IMR-90 (cell line): ENCODE measurements around the gene PPIL3. TPM values are rescaled to one million over a fixed set of nuclear protein-coding genes. Genes with fewer than 3 reads are reported as not detected.

Experiments used
- ATAC-seq: fragments of 200-7000 bp; cut with Tn5 transposase; 2 replicates; pipeline ENCODE4 v1.9.1; 2020; ENCODE audit warnings: low read depth, mild to moderate bottlenecking, moderate library complexity
- BruUV-seq: library from RNA; stranded (reverse); fragments of 400-500 nt; replicated peaks from 2 replicates; lab custom pipeline; 2021; lab: Mats Ljungman, UMichigan
- CTCF ChIA-PET: fragments of 300-600 bp; formaldehyde crosslinking; extraction: SDS; loops from one replicate; lab custom pipeline; 2021; ENCODE audit warnings: antibody characterized with exemption; lab: Yijun Ruan, JAX
- POLR2A ChIA-PET: fragments of 300-600 bp; sonication (Branson Sonifier 250); formaldehyde crosslinking; loops from one replicate; lab custom pipeline; 2022; ENCODE audit warnings: antibody characterized with exemption; ENCODE audit not compliant: unreplicated experiment; lab: Charles Lee
- DNase-seq: peaks from one replicate; pipeline ENCODE4 v3.0.0; 2013
- H2AFZ ChIP-seq: replicated peaks from 2 replicates; pipeline ENCODE3; 2013; ENCODE audit warnings: low read length, mild to moderate bottlenecking; ENCODE audit not compliant: poor library complexity
- H2AK5ac ChIP-seq: 2 replicates; pipeline ENCODE4 v1.6.1; 2013; ENCODE audit warnings: low read depth, low read length, inconsistent platforms
- H2AK9ac ChIP-seq: replicated peaks from 2 replicates; pipeline ENCODE3; 2013; ENCODE audit warnings: mild to moderate bottlenecking, low read depth, low read length, moderate library complexity; ENCODE audit not compliant: poor library complexity
- H2BK120ac ChIP-seq: 2 replicates; pipeline ENCODE4 v1.6.1; 2013; ENCODE audit warnings: low read depth, low read length, inconsistent platforms
- H2BK15ac ChIP-seq: 3 replicates; pipeline ENCODE4 v1.6.1; 2013; ENCODE audit warnings: low read depth, low read length, inconsistent platforms
- H2BK20ac ChIP-seq: 2 replicates; pipeline ENCODE4 v1.6.1; 2013; ENCODE audit warnings: low read depth, mild to moderate bottlenecking, inconsistent platforms, low read length, moderate library complexity
- H2BK5ac ChIP-seq: 2 replicates; pipeline ENCODE4 v1.6.1; 2013; ENCODE audit warnings: mild to moderate bottlenecking, low read depth, low read length, inconsistent platforms; ENCODE audit not compliant: poor library complexity, severe bottlenecking
- H3K14ac ChIP-seq: replicated peaks from 2 replicates; pipeline ENCODE4 v1.6.1; 2013; ENCODE audit warnings: low read depth, low read length, inconsistent platforms
- H3K18ac ChIP-seq: 2 replicates; pipeline ENCODE4 v1.6.1; 2013; ENCODE audit warnings: low read depth, low read length, control low read depth
- H3K23ac ChIP-seq: 2 replicates; pipeline ENCODE4 v1.6.1; 2013; ENCODE audit warnings: low read depth, low read length, inconsistent platforms
- H3K27ac ChIP-seq: 2 replicates; pipeline ENCODE4 v1.5.1; 2013; ENCODE audit warnings: mild to moderate bottlenecking, control low read depth, low read length; ENCODE audit not compliant: insufficient read depth
- H3K27me3 ChIP-seq: 2 replicates; pipeline ENCODE4 v1.6.1; 2013; ENCODE audit warnings: low read length; ENCODE audit not compliant: control insufficient read depth, insufficient read depth
- H3K36me3 ChIP-seq: 2 replicates; pipeline ENCODE4 v1.6.1; 2013; ENCODE audit warnings: low read length, mixed read lengths; ENCODE audit not compliant: control insufficient read depth, insufficient read depth
- H3K4ac ChIP-seq: 2 replicates; pipeline ENCODE4 v1.6.1; 2013; ENCODE audit warnings: low read depth, low read length, inconsistent platforms
- H3K4me1 ChIP-seq: 2 replicates; pipeline ENCODE4 v1.6.1; 2013; ENCODE audit warnings: low read length, mixed read lengths; ENCODE audit not compliant: control insufficient read depth, insufficient read depth
- H3K4me2 ChIP-seq: 2 replicates; pipeline ENCODE4 v1.6.1; 2013; ENCODE audit warnings: low read depth, mild to moderate bottlenecking, control low read depth, low read length, moderate library complexity
- H3K4me3 ChIP-seq: 2 replicates; pipeline ENCODE4 v1.5.1; 2013; ENCODE audit warnings: low read depth, mild to moderate bottlenecking, control low read depth, low read length, moderate library complexity; ENCODE audit not compliant: insufficient read depth
- H3K56ac ChIP-seq: 2 replicates; pipeline ENCODE4 v1.6.1; 2013; ENCODE audit warnings: low read length, inconsistent platforms; ENCODE audit not compliant: insufficient read depth; ENCODE audit errors: extremely low read depth
- H3K79me1 ChIP-seq, 2 experiments: 2 replicates each; pipeline ENCODE4 v1.6.1; 2013; ENCODE audit warnings: low read length in 2 of 2, inconsistent platforms in 1 of 2, low read depth in 1 of 2
- H3K9ac ChIP-seq: 2 replicates; pipeline ENCODE4 v1.6.1; 2013; ENCODE audit warnings: low read depth, low read length, control low read depth
- H3K9me1 ChIP-seq: 2 replicates; pipeline ENCODE4 v1.6.1; 2013; ENCODE audit warnings: low read length, inconsistent platforms; ENCODE audit not compliant: insufficient read depth
- H3K9me3 ChIP-seq: 2 replicates; pipeline ENCODE4 v1.6.1; 2013; ENCODE audit warnings: low read length; ENCODE audit not compliant: control insufficient read depth, insufficient read depth
- H4K20me1 ChIP-seq: 2 replicates; pipeline ENCODE4 v1.6.1; 2013; ENCODE audit warnings: low read length, inconsistent platforms; ENCODE audit not compliant: insufficient read depth
- H4K5ac ChIP-seq: 2 replicates; pipeline ENCODE4 v1.6.1; 2013; ENCODE audit warnings: mild to moderate bottlenecking, low read depth, low read length, control low read depth
- H4K8ac ChIP-seq, 2 experiments: 2 replicates each; pipeline ENCODE4 v1.6.1; 2013; ENCODE audit warnings: low read depth in 2 of 2, low read length in 2 of 2, control low read depth in 1 of 2, inconsistent platforms in 1 of 2
- H4K91ac ChIP-seq: 2 replicates; pipeline ENCODE4 v1.6.1; 2013; ENCODE audit warnings: low read depth, low read length, inconsistent platforms; ENCODE audit not compliant: insufficient read depth
- BHLHE40 ChIP-seq: fragments of 150-350 bp; IDR thresholded peaks from 2 replicates; pipeline ENCODE4 v1.6.1; 2016; ENCODE audit warnings: mild to moderate bottlenecking, low read depth, low read length
- CEBPB ChIP-seq: IDR thresholded peaks from 2 replicates; pipeline ENCODE4 v1.6.1; 2012; ENCODE audit warnings: low read depth, low read length, improper control_type of control experiment
- CHD1 ChIP-seq: IDR thresholded peaks from 2 replicates; pipeline ENCODE4 v1.6.1; 2012; ENCODE audit warnings: low read depth, low read length, improper control_type of control experiment
- FOS ChIP-seq: fragments of 150-350 bp; IDR thresholded peaks from 2 replicates; pipeline ENCODE4 v1.6.1; 2016; ENCODE audit warnings: low read depth, low read length
- MAFK ChIP-seq: IDR thresholded peaks from 2 replicates; pipeline ENCODE4 v1.6.1; 2012; ENCODE audit warnings: low read depth, low read length, improper control_type of control experiment
- MAZ ChIP-seq: IDR thresholded peaks from 2 replicates; pipeline ENCODE4 v1.6.1; 2012; ENCODE audit warnings: low read depth, mild to moderate bottlenecking, low read length, improper control_type of control experiment, moderate library complexity, borderline replicate concordance
- NFE2L2 ChIP-seq: fragments of 150-350 bp; IDR thresholded peaks from 2 replicates; pipeline ENCODE4 v1.6.1; 2016; ENCODE audit warnings: low read depth, mild to moderate bottlenecking, low read length
- RCOR1 ChIP-seq: IDR thresholded peaks from 2 replicates; pipeline ENCODE4 v1.6.1; 2012; ENCODE audit warnings: mild to moderate bottlenecking, low read length, improper control_type of control experiment; ENCODE audit not compliant: insufficient replicate concordance
- USF2 ChIP-seq: fragments of 150-350 bp; IDR thresholded peaks from 2 replicates; pipeline ENCODE4 v1.6.1; 2017; ENCODE audit warnings: mild to moderate bottlenecking, antibody characterized with exemption, low read length, low read depth
- WGBS, 2 experiments: methylation state at CpG; one replicate each; pipeline versions ENCODE4 v1.1.5 to v1.1.7; 2013; ENCODE audit warnings: missing lambda C conversion rate in 2 of 2; ENCODE audit not compliant: insufficient read length in 1 of 2; ENCODE audit errors: extremely low coverage in 2 of 2; 5-methylcytosine and 5-hydroxymethylcytosine counted together
- dilution Hi-C: fragments of 300-500 bp; cut with HindIII; formaldehyde crosslinking; loops from one replicate; pipeline ENCODE4 v1.14.3; 2018; ENCODE audit warnings: low sequenced_read_pairs; ENCODE audit not compliant: unreplicated experiment
- in situ Hi-C: fragments of 300-500 bp; cut with MboI; formaldehyde crosslinking; loops from 3 replicates; pipeline ENCODE4 v1.14.3; 2019; ENCODE audit warnings: low sequenced_read_pairs, inconsistent platforms, mixed read lengths
- intact Hi-C: fragments of 100-400 bp; cut with micrococcal nuclease; formaldehyde crosslinking; loops from 2 replicates; pipeline ENCODE4 v1.10.0; 2022
- polyA plus RNA-seq, 3 experiments: library from polyadenylated mRNA; depleted of rRNA; stranded (reverse); fragments of >200 nt; gene quantifications; 2 replicates each; pipeline ENCODE4 v1.2.3, GENCODE V29; 2012; ENCODE audit warnings: low replicate concordance in 1 of 3
- total RNA-seq: library from RNA; depleted of rRNA; stranded (reverse); fragments of >200 nt; gene quantifications from 2 replicates; pipeline ENCODE4 v1.2.3, GENCODE V29; 2012

PPIL3 gene
- total and polyA plus RNA-seq, 2 of the 4 experiments (the other 2 are of a cell fraction), result 35.1 to 47.9 TPM

- no TSS peak for BruUV-seq
- H3K4ac ChIP-seq, result no peak overlapping the region
- H3K9ac ChIP-seq, result no peak overlapping the region
- no peak overlapping the region for H3K56ac ChIP-seq
- in situ Hi-C loops, result no loop called here
- H2BK5ac ChIP-seq, result no peak overlapping the region
- H2BK120ac ChIP-seq, result no peak overlapping the region
- no peak overlapping the region for H3K23ac ChIP-seq
- no peak overlapping the region for H3K18ac ChIP-seq
- no peak overlapping the region for H2BK20ac ChIP-seq
- dilution Hi-C loops, result no loop called here
- no peak overlapping the region for H3K27ac ChIP-seq
- no peak overlapping the region for H2BK15ac ChIP-seq
- H3K14ac ChIP-seq, result no peak overlapping the region
- H4K20me1 ChIP-seq, result no peaks in the 10 kb centered on the region
- no peak overlapping the region for H4K91ac ChIP-seq
- POLR2A ChIA-PET, result no interaction called here
- TF ChIP-seq USF2 (no peak), FOS (no peak), CHD1 (no peak), MAZ (no peak), RCOR1 (no peak), NFE2L2 (no peak), MAFK (no peak), BHLHE40 (no peak), CEBPB (no peak)
- H2AFZ ChIP-seq, result no peak overlapping the region
- no peak overlapping the region for H4K5ac ChIP-seq
- CTCF ChIA-PET, result no interaction called here
- intact Hi-C loops, result loop anchor here (2.0 kb wide), 1 partner anchor 15 kb away; no protein-coding TSS in a partner anchor
- peaks cover 5% of the 10 kb centered on the region; the same call in 1 of the 2 replicates for H3K9me1 ChIP-seq
- H3K4me3 ChIP-seq, result no peak overlapping the region
- H2AK5ac ChIP-seq, result no peak overlapping the region
- no peak overlapping the region for H2AK9ac ChIP-seq
- no peak for DNase-seq
- no peak overlapping the region for H4K8ac ChIP-seq
- no peaks in the 10 kb centered on the region for H3K79me1 ChIP-seq
- no peaks in the 10 kb centered on the region for H3K9me3 ChIP-seq
- no peak overlapping the region for H3K4me2 ChIP-seq
- H3K4me1 ChIP-seq, result no peaks in the 10 kb centered on the region
- no peaks in the 10 kb centered on the region; the same call in none of the 2 replicates for H3K27me3 ChIP-seq
- 81% methylated on average over 23 of the region's 24 CpGs; no CpG with 5 or more reads in 1 of the 2 experiments for WGBS, 2 experiments
- H3K36me3 ChIP-seq, result no peaks in the 10 kb centered on the region
- no peak for ATAC-seq
Observed at GRCh38 chr2:200843993-200844948, 44.6 kb downstream of the PPIL3 start.
